Loucy (cell line): ENCODE results near the gene MYOZ2.

ENCODE experiments used
- CTCF ChIP-seq: fragments of 200-600 bp; sonication (generic); conservative IDR thresholded peaks from 2 replicates; pipeline ENCODE4 v1.5.1; 2014; ENCODE audit warnings: mild to moderate bottlenecking, antibody characterized with exemption, low read length
- EZH2phosphoT487 ChIP-seq: fragments of 200-600 bp; IDR thresholded peaks from 2 replicates; pipeline ENCODE4 v1.6.1; 2018; ENCODE audit warnings: antibody characterized with exemption, mild to moderate bottlenecking, moderate library complexity, borderline replicate concordance

- no peak for TF ChIP-seq CTCF
- no peak for TF ChIP-seq EZH2phosphoT487
These were observed 101.6 kb downstream of the MYOZ2 start for GRCh38 chr4:119237201-119237600.
